ENCODE measurements around the gene BCAS1.
"Not testable (repeated sequence)": the region's sequence is repeated elsewhere in the genome, so short reads cannot be mapped to it uniquely, and the experiment has no call there.

BCAS1 gene

DNA sequence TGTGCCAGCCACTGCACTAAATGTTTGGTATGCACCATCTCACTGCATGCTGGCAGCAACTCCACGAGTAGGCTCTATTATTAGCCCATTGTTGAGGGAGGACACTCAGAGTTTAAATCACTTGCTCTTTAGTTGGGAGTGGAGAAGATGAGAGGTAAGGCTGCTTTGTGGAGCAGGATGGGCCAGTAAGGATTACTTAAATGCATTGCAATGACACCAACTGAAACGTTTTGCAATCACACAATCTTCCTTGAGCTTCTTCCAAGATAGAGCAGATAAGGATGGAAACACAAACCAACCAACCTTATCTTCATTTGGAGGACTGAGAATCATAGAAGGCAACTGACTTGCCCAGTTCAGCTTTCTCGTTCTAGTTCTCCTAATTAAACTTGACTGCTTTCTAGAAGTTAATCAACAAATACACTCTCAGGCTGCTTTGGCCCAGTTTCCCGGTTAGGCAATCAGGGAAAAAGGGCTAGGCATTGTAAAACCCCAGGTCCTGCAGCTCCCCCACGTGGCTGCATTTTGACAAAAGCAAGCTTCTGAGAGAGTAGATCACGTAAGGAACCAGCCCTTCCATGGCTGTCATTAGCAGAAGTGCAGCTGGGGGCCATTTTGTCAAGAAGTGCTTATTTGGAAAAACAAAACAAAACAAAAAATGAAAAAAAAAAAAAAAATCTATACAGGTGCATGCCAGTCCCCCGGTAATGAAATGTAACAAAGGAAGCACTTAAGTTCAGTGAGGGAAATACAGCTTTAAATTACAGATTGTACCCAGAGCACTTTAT lies 130.6 kb downstream of the BCAS1 start:
- peak; percentile 78 for DNase-seq

DNA sequence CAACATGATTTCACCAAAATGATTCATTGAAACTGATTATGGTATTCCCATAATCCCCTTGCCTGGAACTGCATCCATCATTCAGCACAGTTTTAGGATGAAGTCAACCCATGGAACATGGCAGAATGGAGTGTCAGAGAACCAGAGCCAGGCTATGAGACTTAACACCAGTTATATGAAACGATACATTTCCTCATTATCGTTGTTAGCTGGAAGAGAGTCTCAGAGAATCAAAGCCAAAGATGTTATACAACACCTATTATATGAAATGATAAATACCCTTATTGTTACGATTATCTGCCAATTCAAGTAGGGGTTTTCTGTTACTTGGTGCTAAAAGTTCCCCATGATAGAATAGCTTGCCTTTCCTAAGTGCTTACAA lies 131.2 kb downstream of the BCAS1 start:
- no peak for DNase-seq

DNA sequence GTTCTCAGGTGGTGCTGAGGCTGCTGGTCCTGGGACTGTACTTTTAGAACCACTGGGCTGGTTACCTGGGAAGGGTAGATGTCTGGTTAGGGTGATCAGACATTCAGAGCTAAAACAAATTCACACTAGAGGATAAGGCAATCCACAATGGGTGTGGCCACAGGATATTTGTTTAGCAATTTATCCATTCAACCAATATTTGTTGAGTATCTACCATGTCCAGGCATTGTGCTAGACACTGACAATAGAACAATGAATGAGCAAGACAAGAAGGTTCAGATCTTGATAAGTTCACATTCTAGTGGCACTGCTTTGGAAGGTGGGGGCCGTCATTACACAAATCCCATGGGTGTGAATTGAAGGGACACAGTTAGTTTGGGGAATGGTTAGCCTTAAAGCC lies 131.7 kb downstream of the BCAS1 start:
- no peak for DNase-seq

DNA sequence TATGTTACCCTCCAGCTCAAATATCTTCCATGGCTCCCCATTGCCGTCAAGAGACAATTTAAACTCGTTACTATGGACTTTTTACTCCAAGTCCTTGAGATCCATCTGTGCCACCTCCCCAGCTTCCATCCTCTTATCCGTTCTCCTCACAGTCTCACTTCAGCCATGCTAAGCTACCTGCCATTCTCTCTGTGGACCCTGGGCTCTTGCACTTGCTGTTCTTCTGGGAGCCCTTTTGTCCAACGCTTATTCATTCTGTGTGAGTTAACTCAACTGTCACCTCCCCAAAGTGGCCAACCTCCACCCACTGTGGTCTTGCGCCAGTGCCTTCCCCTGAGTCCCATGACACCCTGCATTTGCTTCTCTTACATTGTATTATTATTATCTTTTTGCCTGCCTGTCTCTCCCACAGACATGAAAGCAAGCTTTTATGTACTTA lies 132.4 kb downstream of the BCAS1 start:
- no peak for DNase-seq

DNA sequence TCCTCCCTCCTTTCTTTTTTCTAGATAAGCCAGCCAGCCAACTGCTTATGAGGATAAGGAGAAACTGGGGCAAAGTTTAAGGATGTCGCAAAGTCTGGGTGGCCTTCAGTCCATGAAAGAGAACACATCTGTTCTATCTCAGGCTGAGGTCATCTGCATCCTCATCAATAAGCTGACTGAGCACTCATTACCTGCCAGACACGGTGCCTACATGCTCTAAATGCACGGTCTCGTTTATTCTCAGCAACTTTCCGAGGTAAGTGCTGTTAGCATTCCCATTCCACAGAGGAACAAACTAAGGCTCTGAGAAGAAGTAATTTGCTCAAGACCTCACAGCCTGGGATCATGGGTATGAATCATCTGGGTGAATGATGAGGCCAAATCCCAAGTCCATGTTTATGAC lies 133.1 kb downstream of the BCAS1 start:
- no peak for DNase-seq

DNA sequence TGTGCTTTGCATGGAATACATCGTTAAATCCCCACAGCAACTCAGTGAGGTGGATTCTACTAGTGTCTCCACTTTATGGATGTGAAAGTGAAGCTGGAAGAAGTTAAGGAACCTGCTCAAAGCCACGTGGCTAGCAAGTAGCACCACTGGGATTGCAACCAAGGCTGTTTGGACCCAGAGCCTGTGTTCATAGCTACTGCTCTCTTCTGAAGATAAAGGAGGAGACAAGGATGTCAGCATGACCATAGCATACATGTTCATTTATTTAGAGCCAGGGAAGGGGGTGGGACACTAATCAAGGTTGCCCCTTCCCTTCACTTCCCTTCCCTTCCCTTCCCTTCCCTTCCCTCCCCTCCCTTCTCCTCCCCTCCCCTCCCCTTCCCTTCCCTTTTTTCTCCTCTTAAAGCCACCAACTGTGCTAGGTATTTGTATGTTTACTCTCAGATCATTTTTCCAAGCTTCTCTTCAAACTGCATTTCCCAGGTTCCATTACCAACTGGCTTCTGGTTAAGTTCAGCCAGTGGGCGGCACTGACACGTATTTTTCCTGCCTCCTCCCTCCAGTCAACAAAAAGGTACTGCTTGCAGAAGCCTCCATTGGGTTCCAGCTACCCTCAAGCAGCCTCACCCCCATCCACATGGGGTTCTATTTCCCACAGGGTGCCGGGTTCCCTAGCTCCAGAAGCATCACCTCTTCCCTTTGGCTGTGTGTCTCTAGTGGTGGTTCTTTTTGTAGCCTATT lies 134.9 kb downstream of the BCAS1 start:
- no peak for DNase-seq

DNA sequence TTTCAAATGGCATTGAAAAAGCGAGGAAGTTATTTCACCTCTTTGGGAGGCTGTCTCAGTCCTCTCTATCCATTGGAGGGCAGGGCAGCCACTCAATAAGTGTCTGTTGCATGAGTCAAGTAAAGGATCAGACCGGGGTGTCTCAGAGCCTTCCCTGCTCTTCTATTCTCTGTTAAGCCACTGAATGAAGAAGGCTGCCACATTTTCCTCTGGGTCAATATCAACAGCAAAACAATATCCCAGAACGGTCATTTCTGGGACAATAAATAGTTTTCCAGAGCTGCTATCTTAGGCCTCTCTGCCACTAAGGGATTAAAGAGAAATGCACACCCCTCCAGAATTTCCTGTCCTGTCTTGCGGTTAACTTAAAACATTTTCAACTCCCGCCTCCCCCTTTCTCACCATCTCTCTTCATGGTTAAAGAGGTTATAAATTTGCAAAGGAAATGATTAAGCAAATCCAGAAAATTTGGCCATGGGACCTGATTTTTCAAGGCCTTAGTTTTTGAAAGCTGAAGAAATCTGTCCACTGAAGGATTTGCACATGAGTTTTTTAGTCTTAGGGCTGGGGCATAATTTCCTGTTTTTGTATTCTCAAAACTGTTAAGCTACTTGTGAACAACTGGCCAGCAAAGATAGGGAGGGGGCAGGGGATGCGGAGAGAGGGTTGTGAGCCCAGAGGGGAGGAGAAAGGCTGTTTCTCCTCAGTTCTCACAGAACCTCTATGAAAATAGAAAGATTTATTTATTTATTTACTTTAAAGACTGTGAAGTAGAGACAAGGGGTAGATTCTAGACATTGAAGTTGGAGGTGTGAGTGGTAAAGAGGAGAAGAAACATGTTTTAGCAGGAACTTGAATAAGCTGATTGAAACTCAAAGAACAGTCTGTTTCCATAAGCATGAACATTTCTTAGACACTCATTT lies 135.7 kb downstream of the BCAS1 start:
- peak; percentile 33 for DNase-seq

DNA sequence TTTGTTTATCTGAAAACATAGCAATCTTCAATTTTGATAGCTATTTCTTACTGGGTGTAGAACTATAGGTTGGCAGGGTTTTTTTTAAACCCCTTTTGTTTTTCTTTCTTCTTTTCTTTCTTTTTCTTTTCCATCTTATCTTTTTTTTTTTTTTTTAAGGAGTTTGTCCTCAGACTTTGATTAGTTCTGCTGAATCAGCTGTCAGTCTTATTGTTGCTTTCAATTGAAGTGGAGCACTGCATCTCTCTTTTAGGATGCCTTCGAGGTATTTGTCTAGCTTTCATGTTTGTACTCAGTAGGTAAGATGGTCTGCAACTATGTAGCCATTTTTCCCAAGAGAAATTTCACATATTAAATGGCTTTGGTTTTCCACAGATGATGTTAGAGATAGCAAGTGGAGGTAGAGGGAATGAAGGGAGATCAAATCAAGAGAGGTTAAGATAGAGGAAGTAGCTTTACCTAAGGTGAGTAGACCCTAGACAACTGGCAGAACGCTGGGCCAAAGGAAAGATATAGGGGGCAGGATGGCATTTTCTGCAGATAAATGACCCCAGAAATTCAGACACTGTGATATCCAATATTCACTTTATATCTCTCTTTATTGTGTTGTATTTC lies 137.1 kb downstream of the BCAS1 start:
- no peak for DNase-seq

DNA sequence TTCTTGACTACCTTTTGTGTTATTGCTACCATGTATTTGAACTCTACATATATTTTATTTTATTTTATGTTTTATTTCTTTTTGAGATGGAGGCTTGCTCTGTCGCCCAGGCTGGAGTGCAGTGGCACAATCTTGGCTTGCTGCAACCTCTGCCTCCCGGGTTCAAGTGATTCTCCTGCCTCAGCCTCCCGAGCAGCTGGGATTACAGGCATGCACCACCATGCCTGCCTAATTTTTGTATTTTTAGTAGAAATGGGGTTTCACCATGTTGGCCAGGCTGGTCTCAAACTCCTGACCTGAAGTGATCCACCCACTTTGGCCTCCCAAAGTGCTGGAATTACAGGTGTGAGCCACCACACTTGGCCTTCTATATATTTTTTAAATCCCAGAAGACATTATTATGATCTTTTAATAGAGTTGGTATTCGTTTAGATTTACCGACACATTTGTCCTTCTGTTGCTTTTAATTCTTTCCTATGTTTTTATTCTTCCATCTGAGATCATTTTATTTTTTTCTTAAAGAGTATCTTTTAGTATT lies 137.7 kb downstream of the BCAS1 start:
- DNase-seq: not testable (repeated sequence)

DNA sequence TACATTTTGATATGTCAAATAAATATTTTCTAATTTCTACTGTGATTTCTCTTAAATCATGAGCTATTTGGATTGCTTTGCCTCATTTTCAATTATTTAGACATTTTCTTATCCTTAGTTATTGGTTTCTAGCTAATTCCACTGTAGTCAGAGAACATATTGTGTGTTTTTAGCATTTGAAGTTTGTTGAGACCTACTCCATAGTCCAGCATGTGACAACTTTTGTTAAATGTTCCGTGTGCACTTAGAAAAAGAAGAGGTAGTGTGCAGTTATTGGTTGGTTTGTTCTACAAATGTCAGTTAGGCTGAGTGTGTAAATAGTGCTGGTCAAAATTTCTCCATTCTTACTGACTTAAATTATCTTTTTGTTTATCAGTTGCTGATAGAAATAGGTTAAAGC lies 138.8 kb downstream of the BCAS1 start:
- DNase-seq: no peak

DNA sequence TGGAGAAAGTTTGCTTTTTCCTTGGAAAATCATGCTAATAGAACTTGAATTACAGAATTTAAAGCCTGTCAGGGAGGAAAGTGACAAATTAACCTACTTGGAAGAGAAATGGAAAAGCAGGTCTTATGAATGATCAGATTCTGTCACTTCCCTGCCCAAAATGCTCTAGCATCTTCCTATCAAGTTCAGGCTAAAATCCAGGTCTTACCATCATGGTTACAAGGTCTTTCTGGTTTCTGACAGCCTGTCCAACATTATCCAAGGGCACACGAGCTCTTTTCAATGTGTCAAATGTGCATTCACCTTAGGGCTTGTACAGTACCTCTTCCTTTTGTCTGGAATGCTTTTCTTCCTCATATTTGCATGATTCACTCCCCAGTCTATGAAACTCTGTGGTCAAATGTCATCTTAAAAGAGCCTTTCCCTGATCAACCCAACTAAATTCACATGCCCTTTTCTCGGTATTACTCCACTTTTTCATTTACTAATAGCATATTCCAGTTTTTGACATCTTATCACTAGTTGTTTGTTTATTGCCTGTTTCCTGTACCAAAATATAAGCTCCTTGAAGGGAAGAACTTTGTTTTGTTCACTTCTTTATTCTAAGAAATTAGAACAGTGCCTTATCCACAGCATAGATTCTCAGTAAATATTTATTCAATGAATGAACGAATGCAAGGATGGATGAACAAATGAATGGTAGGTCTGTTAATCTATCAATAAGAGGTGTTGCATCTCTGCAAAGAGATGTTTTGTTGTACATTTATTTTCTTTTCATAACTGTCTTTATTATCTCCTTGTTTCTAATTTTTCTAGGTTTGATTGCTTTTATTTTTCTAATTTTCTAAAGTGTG lies 139.5 kb downstream of the BCAS1 start:
- DNase-seq: no peak

DNA sequence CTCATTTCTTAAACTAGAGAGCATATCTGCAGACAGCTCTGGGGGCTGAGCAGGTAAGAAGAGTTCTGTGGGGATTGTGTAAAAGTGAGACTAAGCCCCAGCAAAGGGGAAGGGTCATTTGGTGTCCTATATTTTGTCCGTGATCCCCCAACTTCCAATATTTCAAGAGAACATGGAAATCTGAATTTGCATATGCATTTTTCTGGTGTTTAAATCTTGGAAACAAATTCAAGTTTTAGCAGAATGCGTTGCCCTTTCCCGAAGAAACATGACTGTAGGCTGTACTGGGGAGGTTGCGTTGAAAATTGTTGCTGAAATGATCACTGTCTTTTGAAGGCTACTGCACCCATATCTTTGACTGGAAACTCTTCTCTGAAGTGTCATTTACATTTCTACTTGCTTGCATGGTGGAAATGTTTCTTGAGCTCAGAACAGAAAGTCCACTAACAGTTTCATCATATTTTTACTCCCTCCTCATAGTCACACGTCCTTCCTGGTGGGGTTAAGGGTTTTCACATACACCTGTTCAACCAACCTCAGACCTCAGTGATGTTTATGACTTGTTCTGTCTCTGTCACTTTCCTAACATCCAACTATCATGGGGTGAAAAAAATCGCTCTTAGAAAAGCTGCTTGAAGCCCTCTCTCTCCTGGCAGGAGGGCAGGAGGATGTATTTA lies 140.3 kb downstream of the BCAS1 start:
- DNase-seq: no peak

DNA sequence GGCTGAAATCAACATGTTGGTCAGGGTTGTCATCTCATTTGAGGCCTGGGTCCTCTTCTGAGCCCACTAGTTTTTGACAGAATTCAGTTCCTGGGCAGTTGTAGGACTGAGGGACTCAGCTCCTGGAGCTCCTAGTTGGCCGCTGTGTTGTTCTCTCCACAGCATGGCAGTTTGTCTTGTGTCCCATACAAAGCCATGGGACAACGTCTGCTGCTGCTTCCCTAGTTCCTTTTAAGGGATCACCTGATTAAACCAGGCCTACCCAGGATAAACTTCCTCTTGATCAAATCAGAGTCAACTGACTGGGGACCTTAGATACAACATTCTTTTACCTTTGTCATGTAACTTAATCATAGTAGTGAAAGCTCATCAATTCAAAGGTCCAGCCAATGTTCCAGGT lies 141.0 kb downstream of the BCAS1 start:
- no peak for DNase-seq

DNA sequence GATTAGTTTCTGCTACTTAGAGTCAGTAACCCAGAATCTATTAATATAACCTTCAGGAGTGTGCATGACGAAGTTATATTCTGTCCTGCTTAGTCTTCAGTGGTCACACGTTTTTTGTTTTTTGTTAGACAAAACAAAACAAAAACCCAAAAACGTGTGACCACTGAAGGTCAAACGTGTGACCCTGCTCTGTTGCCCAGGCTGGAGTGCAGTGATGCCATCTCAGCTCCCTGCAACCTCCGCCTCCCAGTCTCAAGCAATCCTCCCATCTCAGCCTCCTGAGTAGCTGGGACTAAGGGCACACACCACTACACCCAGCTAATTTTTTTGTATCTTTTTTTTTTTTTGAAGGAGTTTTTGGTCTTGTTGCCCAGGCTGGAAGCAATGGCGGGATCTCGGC lies 142.4 kb downstream of the BCAS1 start:
- no peak for DNase-seq

DNA sequence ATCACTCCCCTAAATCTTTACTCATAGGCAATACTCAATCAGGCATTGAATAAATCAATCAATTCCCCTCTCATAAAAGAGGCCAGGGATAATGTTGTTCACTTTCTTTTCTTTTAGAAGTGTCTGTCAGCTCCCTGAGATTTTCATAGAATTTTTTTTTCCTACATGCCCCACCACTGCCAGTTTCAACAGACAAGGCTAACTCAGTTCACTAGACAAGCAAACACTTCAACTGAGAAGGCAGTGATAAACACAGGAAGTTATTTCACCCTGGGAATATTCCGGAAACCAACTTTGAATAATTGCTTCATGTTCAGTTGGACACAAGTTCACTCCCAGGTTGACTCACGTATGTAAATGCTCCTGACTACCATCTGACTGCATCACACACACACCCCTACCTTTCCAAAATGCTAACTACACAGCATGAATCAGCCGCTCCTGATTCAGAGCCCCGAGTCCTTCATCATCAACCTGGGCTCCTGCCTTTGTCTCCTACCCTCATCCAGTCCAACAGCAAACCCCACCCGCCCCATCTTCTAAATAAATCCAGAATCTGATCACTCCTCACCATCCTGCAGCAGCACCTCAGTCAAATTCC lies 143.9 kb downstream of the BCAS1 start:
- peak; percentile 57 for DNase-seq

DNA sequence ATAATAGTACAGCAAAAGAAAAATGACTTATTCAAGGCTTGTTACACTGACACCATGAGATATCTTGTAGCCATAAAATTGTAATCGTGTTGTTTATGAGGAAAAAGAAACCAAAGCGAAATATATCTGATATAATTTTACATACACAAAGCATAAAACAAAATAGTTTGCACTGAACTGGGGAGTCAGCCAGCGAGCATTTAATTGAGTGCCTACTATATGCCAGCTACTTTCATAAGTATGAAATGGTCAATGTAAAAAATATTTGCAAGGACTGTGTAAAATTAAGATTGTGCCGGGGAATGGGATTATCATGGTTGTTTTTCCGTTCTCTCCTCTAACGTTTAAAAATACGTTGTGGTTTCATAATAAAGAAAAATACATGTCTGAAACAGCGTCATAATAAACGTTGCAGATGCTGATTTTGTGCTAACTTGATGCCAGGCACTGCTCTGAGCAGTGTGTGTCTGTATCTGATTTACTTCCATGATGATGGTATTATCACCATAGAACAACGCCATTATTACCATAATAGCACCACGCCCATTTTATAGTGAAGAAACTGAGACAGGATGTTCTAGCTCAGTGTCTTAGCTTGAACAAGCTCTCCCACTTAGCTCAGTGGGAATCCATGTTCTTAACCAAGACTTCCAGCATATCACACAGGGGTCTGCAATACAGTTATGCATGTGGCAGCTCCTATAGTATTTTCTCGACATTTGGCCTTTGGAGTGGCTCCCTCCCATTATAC lies 144.6 kb downstream of the BCAS1 start:
- no peak for DNase-seq

DNA sequence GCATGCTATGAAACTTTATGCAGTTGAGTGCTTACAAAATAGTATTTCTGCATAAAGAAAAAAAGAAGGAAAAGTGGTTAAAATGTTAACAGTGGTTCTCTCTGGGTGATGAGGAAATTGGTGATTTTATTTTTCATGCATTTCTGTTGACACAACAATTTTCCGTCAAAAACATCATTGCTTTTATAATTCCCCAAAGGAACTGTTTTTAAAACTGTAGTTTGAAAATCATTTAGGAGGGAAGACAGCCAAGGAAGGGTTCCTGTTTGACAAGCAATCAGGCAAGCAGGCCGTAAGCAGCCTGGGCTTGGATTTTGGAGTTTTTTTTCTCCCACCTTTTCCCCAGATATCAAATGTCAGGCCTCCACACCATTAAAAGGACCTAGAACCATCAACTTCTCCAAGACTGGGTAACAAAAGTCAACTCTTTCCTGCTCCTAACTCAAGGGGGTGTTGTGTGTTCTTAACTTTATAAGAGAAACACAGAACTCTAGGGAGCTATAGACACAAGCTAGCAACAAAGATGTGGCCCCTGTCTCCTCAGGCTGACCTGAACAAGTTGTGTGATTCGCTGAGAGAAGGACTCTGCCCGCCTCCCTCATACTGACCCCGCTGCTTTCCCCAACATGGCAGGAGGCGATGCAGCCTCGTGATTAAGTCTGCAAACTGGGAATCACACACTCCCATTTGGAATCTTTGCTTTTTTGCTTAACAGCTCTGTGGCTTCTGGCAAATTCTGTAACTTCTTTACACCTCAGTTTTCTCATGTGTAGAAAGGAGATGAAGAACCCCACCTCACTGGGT lies 146.6 kb downstream of the BCAS1 start:
- DNase-seq: no peak

DNA sequence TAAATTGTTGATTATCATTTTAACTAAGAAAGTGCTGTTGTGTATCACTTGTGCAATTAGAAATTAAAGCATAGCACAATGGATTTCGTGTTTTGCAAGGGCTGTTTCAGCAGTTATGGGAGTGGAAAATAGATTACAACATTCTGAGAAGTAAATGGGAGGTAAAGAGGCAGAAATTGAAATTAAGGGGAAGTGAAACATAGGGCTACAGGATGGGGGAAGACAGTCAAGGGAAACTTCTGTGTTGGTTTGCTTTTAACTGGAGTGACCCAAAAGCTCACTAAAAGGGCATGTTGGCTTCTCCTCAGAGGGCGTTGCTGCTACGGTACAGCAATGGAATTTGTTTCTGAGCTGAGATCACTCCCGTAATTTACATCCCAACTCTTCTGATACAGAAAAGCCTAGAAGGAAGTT lies 147.5 kb downstream of the BCAS1 start:
- DNase-seq: no peak

DNA sequence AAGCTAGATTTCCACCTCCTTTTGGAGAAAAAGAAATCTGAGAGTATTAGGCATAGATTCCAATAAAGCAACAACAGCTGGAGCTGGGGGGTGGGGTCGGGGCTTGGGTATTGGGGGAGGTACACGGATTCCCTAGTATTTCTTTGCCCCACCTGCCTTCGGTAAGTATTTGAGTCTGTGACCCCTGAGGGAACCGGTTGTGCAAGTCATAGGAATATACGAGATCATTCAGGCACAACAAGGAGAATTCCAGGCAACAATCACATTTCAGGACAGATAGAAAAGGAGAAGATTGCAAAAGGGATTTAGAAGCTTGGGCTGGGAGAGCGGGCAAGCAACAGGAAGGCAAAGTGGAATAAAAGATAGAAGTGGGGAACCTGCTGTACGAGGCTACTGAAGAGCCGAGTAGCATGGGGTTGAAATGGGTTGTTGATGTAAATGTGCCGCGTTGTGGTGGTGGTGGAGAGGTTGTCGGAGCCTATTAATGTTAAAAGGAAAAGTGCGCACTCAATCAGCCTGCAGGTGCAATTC lies 148.9 kb downstream of the BCAS1 start:
- no peak for DNase-seq

Data from stimulated activated CD4-positive, alpha-beta T cell treated with anti-CD3 and anti-CD28 coated beads, Interleukin-4, amount 100 ng/mL, for 24 hours (primary cell).